ENCODE measurements around the gene MED13.

Gene MED13

GRCh38 chr17:62064791-62065563 is at the start of gene MED13:
Gene MED13 (minus strand): TSS chr17:62065278. CDS start chr17:62065205, 73 bp downstream.
- no peak for DNase-seq (ENCODE audit: low read depth, low spot score)

- DNase-seq (ENCODE audit: low read depth, low spot score), result no peak
These were observed 47.2 kb upstream of the MED13 start for GRCh38 chr17:62112229-62112628.

GRCh38 chr17:62111562-62112171 is 46.6 kb upstream of the MED13 start:
- DNase-seq (ENCODE audit: low read depth, low spot score), result no peak

GRCh38 chr17:62110923-62111484 is 45.9 kb upstream of the MED13 start:
- no peak for DNase-seq (ENCODE audit: low read depth, low spot score)

GRCh38 chr17:62109924-62110323 is 44.8 kb upstream of the MED13 start:
- DNase-seq (ENCODE audit: low read depth, low spot score), result no peak

- no peak for DNase-seq (ENCODE audit: low read depth, low spot score)
These were observed 44.4 kb upstream of the MED13 start for GRCh38 chr17:62109378-62109902.

- DNase-seq (ENCODE audit: low read depth, low spot score), result no peak
These were observed 40.8 kb upstream of the MED13 start for GRCh38 chr17:62105861-62106260.

- DNase-seq (ENCODE audit: low read depth, low spot score), result no peak
These were observed 40.3 kb upstream of the MED13 start for GRCh38 chr17:62105357-62105756.

- DNase-seq (ENCODE audit: low read depth, low spot score), result no peak
These were observed 36.4 kb upstream of the MED13 start for GRCh38 chr17:62101515-62101914.

- DNase-seq (ENCODE audit: low read depth, low spot score), result no peak
These were observed 36.0 kb upstream of the MED13 start for GRCh38 chr17:62101090-62101489.

GRCh38 chr17:62100055-62100454 is 35.0 kb upstream of the MED13 start:
- no peak for DNase-seq (ENCODE audit: low read depth, low spot score)

- DNase-seq (ENCODE audit: low read depth, low spot score), result no peak
These were observed 34.5 kb upstream of the MED13 start for GRCh38 chr17:62099532-62099931.

GRCh38 chr17:62098623-62099231 is 33.6 kb upstream of the MED13 start:
- DNase-seq (ENCODE audit: low read depth, low spot score), result no peak

- DNase-seq (ENCODE audit: low read depth, low spot score), result no peak
These were observed 31.3 kb upstream of the MED13 start for GRCh38 chr17:62096401-62096670.

- DNase-seq (ENCODE audit: low read depth, low spot score), result no peak
These were observed 29.1 kb upstream of the MED13 start for GRCh38 chr17:62094175-62094574.

GRCh38 chr17:62093188-62094155 is 28.4 kb upstream of the MED13 start:
- no peak for DNase-seq (ENCODE audit: low read depth, low spot score)

GRCh38 chr17:62092784-62093183 is 27.7 kb upstream of the MED13 start:
- no peak for DNase-seq (ENCODE audit: low read depth, low spot score)

GRCh38 chr17:62091804-62092203 is 26.7 kb upstream of the MED13 start:
- DNase-seq (ENCODE audit: low read depth, low spot score), result no peak

- no peak for DNase-seq (ENCODE audit: low read depth, low spot score)
These were observed 25.8 kb upstream of the MED13 start for GRCh38 chr17:62090868-62091267.

GRCh38 chr17:62090021-62090824 is 25.1 kb upstream of the MED13 start:
- no peak for DNase-seq (ENCODE audit: low read depth, low spot score)

- no peak for DNase-seq (ENCODE audit: low read depth, low spot score)
These were observed 24.3 kb upstream of the MED13 start for GRCh38 chr17:62089334-62089733.
